Measurements from ENCODE around the gene CDC42EP5.
"Not testable (repeated sequence)": the region's sequence is repeated elsewhere in the genome, so short reads cannot be mapped to it uniquely, and the experiment has no call there.

CDC42EP5 gene

GRCh38 chr19:54448040-54448773 is 24.9 kb downstream of the CDC42EP5 start:
- DNase-seq (ENCODE audit: low spot score) = peak; percentile 67

GRCh38 chr19:54446349-54446748 is 26.7 kb downstream of the CDC42EP5 start:
- DNase-seq (ENCODE audit: low spot score) = not testable (repeated sequence)

GRCh38 chr19:54444737-54445136 is 28.4 kb downstream of the CDC42EP5 start:
- DNase-seq (ENCODE audit: low spot score) = no peak

- no peak for DNase-seq (ENCODE audit: low spot score)
These were observed 32.5 kb downstream of the CDC42EP5 start for GRCh38 chr19:54440641-54441040.

- peak; percentile 44 for DNase-seq (ENCODE audit: low spot score)
These were observed 33.8 kb downstream of the CDC42EP5 start for GRCh38 chr19:54439174-54439851.

- no peak for DNase-seq (ENCODE audit: low spot score)
These were observed 36.4 kb downstream of the CDC42EP5 start for GRCh38 chr19:54436628-54437252.

- no peak for DNase-seq (ENCODE audit: low spot score)
These were observed 37.0 kb downstream of the CDC42EP5 start for GRCh38 chr19:54436031-54436523.

GRCh38 chr19:54435551-54436016 is 37.5 kb downstream of the CDC42EP5 start:
- DNase-seq (ENCODE audit: low spot score) = no peak

GRCh38 chr19:54434873-54435214 is 38.3 kb downstream of the CDC42EP5 start:
- no peak for DNase-seq (ENCODE audit: low spot score)

GRCh38 chr19:54434112-54434872 is 38.8 kb downstream of the CDC42EP5 start:
- no peak for DNase-seq (ENCODE audit: low spot score)

- DNase-seq (ENCODE audit: low spot score) = no peak
These were observed 39.4 kb downstream of the CDC42EP5 start for GRCh38 chr19:54433697-54434096.

- DNase-seq (ENCODE audit: low spot score) = no peak
These were observed 40.9 kb downstream of the CDC42EP5 start for GRCh38 chr19:54432144-54432738.

GRCh38 chr19:54431255-54431838 is 41.7 kb downstream of the CDC42EP5 start:
- no peak for DNase-seq (ENCODE audit: low spot score)

GRCh38 chr19:54430306-54431254 is 42.5 kb downstream of the CDC42EP5 start:
- peak; percentile 56 for DNase-seq (ENCODE audit: low spot score)

- DNase-seq (ENCODE audit: low spot score) = no peak
These were observed 43.4 kb downstream of the CDC42EP5 start for GRCh38 chr19:54429545-54430227.

GRCh38 chr19:54429176-54429495 is 44.0 kb downstream of the CDC42EP5 start:
- DNase-seq (ENCODE audit: low spot score) = no peak

- DNase-seq (ENCODE audit: low spot score) = no peak
These were observed 44.5 kb downstream of the CDC42EP5 start for GRCh38 chr19:54428323-54429175.

- DNase-seq (ENCODE audit: low spot score) = no peak
These were observed 45.5 kb downstream of the CDC42EP5 start for GRCh38 chr19:54427586-54427985.
